Esophagus muscularis mucosa (tissue), 4 donors: ENCODE results near the gene APBA3.

ENCODE experiments used
- EP300 ChIP-seq: sonication (generic); formaldehyde crosslinking; IDR thresholded peaks from one replicate; pipeline ENCODE4 v1.6.1; 2017; ENCODE audit warnings: antibody characterized with exemption
- POLR2A ChIP-seq: fragments of 450-650 bp; IDR thresholded peaks from one replicate; pipeline ENCODE4 v1.6.1; 2017; ENCODE audit warnings: antibody characterized with exemption, moderate library complexity, mild to moderate bottlenecking, low read depth
- TF ChIP-seq, protein P1 (sequence below), 3 experiments: fragments of 200-600 bp in 2 of 3; fragments of 450-650 bp in 1 of 3; sonication (generic) in 2 of 3; IDR thresholded peaks; one replicate each; pipeline ENCODE4 v1.5.1; 2017 to 2019; ENCODE audit warnings: antibody characterized with exemption in 3 of 3, mild to moderate bottlenecking in 2 of 3, moderate library complexity in 1 of 3

DNA sequence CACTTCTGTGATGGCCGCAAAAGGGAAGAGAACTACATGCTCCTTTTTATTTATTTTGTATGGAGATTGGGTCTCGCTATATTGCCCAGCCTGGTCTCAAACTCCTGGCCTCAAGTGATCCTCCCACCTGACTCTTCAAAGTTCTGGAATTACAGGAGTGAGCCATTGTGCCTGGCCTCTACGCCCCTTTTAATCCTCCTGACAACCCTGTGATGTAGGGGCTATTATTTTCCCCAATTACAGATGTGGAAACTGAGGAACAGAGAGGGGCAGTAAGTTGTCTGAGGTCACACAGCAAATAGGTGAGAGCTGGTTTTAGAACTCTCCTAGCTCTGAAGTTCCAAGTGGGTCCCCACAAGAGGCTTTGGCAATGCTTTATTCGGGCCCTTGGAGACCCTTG lies 41.6 kb downstream of the APBA3 start:
- TF ChIP-seq, protein P1, sequence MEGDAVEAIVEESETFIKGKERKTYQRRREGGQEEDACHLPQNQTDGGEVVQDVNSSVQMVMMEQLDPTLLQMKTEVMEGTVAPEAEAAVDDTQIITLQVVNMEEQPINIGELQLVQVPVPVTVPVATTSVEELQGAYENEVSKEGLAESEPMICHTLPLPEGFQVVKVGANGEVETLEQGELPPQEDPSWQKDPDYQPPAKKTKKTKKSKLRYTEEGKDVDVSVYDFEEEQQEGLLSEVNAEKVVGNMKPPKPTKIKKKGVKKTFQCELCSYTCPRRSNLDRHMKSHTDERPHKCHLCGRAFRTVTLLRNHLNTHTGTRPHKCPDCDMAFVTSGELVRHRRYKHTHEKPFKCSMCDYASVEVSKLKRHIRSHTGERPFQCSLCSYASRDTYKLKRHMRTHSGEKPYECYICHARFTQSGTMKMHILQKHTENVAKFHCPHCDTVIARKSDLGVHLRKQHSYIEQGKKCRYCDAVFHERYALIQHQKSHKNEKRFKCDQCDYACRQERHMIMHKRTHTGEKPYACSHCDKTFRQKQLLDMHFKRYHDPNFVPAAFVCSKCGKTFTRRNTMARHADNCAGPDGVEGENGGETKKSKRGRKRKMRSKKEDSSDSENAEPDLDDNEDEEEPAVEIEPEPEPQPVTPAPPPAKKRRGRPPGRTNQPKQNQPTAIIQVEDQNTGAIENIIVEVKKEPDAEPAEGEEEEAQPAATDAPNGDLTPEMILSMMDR (IDR thresholded peaks at IDR 0.05), result no peak
- TF ChIP-seq POLR2A (no peak), EP300 (no peak)
